Measurements from ENCODE around the gene SAT1.

The SAT1 gene

DNA sequence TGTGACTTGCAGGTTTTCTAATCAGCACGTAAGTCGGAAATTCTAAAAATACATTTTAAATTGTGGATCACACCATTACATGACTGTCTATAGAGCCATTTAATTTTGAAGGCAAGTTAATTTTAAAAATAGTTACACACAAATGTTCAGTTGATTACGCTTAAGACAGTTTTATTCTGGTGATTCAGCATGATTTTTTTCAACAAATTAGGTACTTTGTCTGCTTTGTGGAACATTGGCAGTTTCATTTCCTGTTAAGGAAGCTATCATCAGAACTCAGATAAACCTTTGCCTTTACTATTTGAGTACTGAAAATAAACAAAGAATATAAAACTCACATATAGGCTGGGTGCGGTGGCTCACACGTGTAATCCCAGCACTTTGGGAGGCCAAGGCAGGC is 19.5 kb downstream of the SAT1 start:
- in situ Hi-C loops (cut with MboI; ENCODE audit: low pct_unique_long_range_greater_than_20kb, low sequenced_read_pairs) = loop anchor here (25.0 kb wide), 1 partner anchor 90 kb away; no protein-coding TSS in a partner anchor
- no peak for DNase-seq

- DNase-seq = no peak
- in situ Hi-C loops (cut with MboI; ENCODE audit: low pct_unique_long_range_greater_than_20kb, low sequenced_read_pairs) = loop anchor here (25.0 kb wide), 1 partner anchor 92 kb away; no protein-coding TSS in a partner anchor
Observed at GRCh38 chrX:23803931-23804381, 21.0 kb downstream of the SAT1 start.

DNA sequence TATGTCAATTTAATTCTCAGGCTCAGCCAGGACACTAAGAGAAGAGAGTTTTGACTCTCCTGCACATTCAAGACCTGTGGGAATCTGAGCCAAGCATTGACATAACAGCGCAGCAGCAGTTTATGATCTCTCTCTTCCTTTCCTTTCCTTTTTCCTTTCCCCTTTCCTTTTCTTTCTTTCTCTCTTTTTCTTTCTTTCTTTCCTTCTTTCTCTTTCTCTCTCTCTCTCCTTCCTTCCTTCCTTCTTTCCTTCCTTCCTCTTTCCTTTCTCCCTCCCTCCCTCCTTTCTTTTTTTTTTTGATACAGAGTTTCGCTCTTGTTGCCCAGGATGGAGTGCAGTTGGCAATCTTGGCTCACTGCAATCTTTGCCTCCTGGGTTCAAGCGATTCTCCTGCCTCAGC is 21.6 kb downstream of the SAT1 start:
- in situ Hi-C loops (cut with MboI; ENCODE audit: low pct_unique_long_range_greater_than_20kb, low sequenced_read_pairs) = loop anchor here (25.0 kb wide), 1 partner anchor 92 kb away; no protein-coding TSS in a partner anchor

DNA sequence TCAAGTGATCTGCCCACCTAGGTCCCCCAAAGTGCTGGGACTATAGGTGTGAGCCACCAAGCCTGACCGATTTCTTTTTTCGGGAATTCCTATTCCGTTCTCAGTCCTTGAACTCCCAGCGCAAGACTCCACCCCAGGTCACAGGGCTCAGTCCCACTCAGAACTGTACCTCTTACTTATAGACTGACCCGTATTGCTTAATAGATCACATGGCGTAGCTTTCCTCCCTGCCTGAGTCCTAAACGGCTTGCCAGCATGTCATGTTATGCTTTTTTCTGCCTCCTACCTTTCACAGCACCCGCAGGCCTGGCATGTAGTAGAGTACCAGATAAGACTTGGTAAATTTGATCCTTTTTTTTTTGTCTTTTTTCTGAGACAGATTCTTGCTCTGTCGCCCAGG is 22.4 kb downstream of the SAT1 start:
- no peak for DNase-seq
- in situ Hi-C loops (cut with MboI; ENCODE audit: low pct_unique_long_range_greater_than_20kb, low sequenced_read_pairs) = loop anchor here (25.0 kb wide), 1 partner anchor 93 kb away; no protein-coding TSS in a partner anchor

More for the DNA sequence above, 21.6 kb downstream of the SAT1 start:
- no peak for DNase-seq

GRCh38 chrX:23810279-23810678 is 27.3 kb downstream of the SAT1 start:
- in situ Hi-C loops (cut with MboI; ENCODE audit: low pct_unique_long_range_greater_than_20kb, low sequenced_read_pairs) = loop anchor here (25.0 kb wide), 1 partner anchor 98 kb away; no protein-coding TSS in a partner anchor
- no peak for DNase-seq

DNA sequence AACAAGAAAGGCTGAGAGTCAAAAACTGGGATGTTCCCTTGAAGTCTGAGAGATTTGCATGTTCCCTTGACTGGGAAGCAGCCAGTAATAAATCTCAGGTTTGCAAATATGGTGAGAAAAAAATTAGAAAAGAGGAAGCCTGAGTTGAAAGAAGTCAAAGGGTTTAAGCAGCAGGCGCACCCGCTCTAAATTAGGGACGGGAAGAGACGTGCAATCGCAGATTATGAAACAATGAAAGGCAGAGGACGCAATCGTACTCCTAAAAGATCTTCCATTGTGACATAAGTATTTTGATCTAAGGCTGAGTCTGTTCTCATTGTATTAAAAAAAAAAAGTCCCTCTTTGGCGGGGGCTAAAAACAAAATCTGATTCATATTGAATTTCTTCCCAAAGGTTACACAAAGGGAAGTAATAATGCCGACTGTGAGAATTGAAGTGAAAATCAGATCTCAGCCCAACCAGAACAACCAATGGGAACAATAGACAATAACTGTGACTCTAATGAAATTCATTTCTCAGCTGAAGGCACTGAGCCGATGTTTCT is 28.2 kb downstream of the SAT1 start:
- DNase-seq = peak; percentile 70
- in situ Hi-C loops (cut with MboI; ENCODE audit: low pct_unique_long_range_greater_than_20kb, low sequenced_read_pairs) = loop anchor here (25.0 kb wide), 1 partner anchor 99 kb away; no protein-coding TSS in a partner anchor

DNA sequence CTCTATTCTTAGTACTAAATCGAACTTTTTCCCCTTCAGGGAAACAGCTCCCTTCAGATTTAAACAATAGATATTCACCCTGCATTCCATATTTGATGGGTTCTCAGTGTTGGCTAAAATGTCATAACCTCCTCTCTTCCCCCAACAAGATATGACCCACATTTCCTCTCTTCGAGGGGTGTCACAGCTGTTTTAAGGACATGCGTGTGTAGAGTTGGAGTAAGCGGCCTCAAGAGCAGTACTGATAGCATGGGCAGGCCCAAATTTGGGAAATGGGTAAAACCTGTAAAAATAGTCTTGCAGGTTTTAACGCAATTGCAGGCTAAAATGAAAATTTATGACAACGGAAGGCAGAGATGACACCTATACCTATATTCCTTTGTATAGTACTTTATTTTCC is 28.7 kb downstream of the SAT1 start:
- DNase-seq = no peak
- in situ Hi-C loops (cut with MboI; ENCODE audit: low pct_unique_long_range_greater_than_20kb, low sequenced_read_pairs) = loop anchor here (25.0 kb wide), 1 partner anchor 99 kb away; no protein-coding TSS in a partner anchor

GRCh38 chrX:23813808-23814207 is 30.8 kb downstream of the SAT1 start:
- in situ Hi-C loops (cut with MboI; ENCODE audit: low pct_unique_long_range_greater_than_20kb, low sequenced_read_pairs) = loop anchor here (25.0 kb wide), 1 partner anchor 102 kb away; no protein-coding TSS in a partner anchor
- no peak for DNase-seq

GRCh38 chrX:23815376-23815775 is 32.4 kb downstream of the SAT1 start:
- DNase-seq = no peak
- in situ Hi-C loops (cut with MboI; ENCODE audit: low pct_unique_long_range_greater_than_20kb, low sequenced_read_pairs) = loop anchor here (25.0 kb wide), 1 partner anchor 103 kb away; no protein-coding TSS in a partner anchor

DNA sequence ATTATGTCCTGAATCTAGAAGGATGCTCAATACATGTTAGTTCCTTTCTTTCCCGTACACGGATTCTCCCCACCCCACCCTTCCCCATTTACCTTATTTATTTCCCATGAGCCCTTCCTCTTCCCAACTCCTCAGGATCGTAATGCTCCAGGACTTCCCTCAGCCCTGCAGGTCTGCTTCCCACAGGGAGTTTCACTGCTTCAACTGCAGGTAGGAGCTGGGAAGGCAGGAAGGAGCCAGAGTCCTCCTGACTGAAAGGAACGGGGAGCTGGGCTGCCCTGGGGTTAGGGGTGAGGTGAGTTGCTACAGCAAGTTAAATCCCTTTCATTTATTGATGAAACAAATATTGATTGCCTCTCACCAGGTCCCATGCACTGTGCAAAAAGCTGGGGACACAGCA is 33.2 kb downstream of the SAT1 start:
- no peak for DNase-seq
- in situ Hi-C loops (cut with MboI; ENCODE audit: low pct_unique_long_range_greater_than_20kb, low sequenced_read_pairs) = loop anchor here (25.0 kb wide), 1 partner anchor 104 kb away; no protein-coding TSS in a partner anchor

DNA sequence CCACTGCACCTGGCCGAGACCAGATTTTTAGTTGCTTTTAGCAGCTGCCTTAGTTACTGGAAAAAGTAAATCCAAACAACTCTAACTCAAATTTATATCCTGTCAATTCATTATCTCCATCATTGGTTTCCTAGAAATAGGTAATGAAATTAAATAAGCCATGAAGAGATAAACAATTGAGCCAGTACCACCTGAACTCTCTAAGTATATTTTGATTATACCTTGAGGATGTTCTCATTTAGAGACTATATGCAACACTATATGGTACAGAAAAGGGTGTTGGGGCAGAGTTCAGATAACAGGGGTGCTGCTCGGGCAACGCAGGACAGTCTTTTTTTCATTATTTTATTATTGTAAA is 35.0 kb downstream of the SAT1 start:
- DNase-seq = no peak
- in situ Hi-C loops (cut with MboI; ENCODE audit: low pct_unique_long_range_greater_than_20kb, low sequenced_read_pairs) = loop anchor here (25.0 kb wide), 1 partner anchor 106 kb away; no protein-coding TSS in a partner anchor

DNA sequence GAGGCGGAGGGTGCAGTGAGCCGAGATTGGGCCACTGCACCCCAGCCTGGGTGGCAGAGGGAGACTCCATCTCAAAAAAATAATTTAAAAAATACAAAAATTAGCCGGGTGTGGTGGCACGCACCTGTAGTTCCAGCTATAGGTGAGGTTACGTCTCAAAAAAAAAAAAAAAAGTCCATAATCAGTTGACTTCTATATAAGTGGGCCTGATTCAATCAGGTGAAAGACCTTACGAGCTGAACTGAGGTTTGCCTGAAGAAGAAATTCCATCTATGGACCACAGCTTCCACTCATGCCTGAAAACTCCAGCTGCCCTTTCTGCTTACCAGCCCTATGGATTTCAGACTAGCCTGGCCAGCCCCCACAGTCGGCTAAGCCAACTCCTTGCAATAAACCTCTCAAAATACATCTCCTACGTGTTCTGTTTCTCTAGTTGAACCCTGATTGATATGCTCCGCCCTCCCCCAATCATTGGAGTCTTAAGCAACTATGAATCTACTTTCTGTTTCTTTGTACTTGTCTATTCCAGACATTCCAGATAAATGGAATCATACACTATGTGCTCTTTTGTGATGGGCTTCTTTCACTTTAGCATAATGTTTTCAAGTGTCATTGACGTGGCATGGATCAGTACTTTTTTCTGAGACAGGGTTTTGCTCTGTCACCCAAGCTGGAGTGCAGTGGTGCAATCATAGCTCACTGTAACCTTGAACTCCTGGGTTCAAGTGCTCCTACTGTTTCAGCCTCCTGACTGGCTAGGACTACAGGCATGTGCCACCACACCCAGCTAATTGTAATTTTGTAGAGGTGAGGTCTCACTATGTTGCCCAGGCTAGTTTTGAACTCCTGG is 36.6 kb downstream of the SAT1 start:
- in situ Hi-C loops (cut with MboI; ENCODE audit: low pct_unique_long_range_greater_than_20kb, low sequenced_read_pairs) = loop anchor here (25.0 kb wide), 1 partner anchor 107 kb away; no protein-coding TSS in a partner anchor
- no peak for DNase-seq

DNA sequence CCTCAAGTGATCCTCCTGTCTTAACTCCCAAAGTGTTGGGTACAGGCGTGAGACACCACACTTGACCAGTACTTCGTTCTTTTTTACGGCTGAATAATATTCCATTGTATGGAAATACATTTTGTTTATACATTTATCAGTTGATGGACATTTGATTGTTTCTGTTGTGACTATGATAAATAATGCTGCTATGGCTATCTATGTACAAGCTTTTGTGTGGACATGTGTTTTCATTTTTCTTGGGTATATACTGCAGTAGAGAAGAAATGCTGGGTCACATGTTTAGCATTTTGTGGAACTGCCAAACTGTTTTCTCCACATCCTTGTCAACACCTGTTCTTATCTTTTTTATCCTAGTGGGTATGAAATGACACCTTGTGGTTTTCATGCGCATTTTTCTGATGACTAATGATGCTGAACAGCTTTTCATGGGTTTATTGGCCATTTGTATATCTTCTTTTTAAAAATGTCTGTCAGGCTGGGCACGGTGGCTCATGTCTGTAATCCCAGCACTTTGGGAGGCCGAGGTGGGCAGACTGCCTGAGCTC is 37.3 kb downstream of the SAT1 start:
- in situ Hi-C loops (cut with MboI; ENCODE audit: low pct_unique_long_range_greater_than_20kb, low sequenced_read_pairs) = loop anchor here (25.0 kb wide), 1 partner anchor 108 kb away; no protein-coding TSS in a partner anchor
- DNase-seq = no peak

DNA sequence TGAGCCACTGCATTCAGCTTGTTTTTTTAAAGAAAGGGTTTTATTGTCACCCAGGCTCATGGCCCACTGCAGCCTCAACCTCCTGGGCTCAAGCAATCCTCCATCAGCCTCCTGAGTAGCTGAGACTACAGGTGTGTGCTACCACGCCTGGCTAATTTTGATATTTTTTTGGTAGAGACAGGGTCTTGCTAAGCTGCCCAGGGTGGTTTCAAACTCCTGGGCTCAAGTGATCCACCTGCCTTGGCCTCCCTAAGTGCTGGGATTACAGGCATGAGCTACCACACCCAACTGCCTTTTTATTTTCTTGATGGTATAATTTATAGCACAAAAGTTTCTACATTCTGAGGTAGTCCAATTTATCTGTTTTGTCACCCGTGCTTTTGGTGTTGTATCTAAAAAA is 38.9 kb downstream of the SAT1 start:
- no peak for DNase-seq
- in situ Hi-C loops (cut with MboI; ENCODE audit: low pct_unique_long_range_greater_than_20kb, low sequenced_read_pairs) = loop anchor here (25.0 kb wide), 1 partner anchor 110 kb away; no protein-coding TSS in a partner anchor

DNA sequence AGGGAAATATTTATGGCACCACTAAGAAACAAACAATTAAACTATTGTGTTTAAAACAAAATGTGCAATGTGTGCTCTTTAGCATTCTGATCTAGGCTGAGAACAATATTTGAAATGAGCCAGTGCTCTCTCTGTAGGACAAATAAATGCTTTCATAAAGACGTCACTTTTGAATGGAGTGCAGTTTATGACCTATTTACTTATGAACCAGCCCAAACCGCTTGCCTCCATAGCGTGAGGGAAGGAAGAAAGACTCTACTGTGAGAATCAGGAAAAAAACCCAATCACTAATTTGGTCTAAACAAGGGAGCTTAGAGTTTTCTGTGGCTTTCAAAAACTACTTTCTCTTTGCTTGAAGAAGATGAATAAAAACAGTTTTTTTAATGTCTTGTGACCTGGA is 39.4 kb downstream of the SAT1 start:
- DNase-seq = no peak
- in situ Hi-C loops (cut with MboI; ENCODE audit: low pct_unique_long_range_greater_than_20kb, low sequenced_read_pairs) = loop anchor here (25.0 kb wide), 1 partner anchor 110 kb away; no protein-coding TSS in a partner anchor

DNA sequence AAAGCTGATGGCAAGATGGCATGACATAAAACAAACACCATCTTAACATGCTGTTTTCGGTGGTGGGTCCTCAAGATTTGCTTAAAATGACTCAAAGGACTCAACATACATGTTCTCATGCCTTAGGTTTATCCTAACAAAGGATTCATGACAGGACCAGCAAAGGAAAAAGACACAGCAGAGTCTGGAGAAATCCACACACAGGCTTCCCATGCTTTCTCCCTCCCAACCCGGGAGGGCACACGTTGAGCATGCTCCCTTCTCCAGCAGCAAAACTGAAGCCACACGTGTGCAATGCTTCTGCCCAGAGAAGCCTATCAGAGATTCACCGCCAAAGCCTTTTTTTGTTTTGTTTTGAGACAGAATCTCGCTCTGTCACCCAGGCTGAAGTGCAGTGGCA is 39.9 kb downstream of the SAT1 start:
- in situ Hi-C loops (cut with MboI; ENCODE audit: low pct_unique_long_range_greater_than_20kb, low sequenced_read_pairs) = loop anchor here (25.0 kb wide), 1 partner anchor 111 kb away; no protein-coding TSS in a partner anchor
- DNase-seq = no peak

DNA sequence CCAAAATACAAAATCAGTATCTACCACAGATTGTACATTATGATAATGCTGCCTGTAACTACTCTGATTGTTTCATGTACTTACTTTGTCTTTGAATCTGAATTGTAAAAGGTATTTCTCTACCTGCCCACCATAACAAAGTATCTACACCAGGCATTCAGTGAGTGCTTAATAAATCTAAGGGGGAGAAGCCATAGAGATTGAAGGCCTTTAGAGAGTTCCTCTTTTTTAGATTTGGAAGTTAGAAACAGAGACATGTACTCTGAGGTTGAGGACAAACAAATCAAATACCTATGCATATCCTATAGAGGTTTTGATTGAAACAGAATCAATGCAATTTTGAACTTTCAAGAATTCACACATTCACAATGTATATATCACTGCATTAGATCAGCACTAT is 42.7 kb downstream of the SAT1 start:
- peak; percentile 31 for DNase-seq
- in situ Hi-C loops (cut with MboI; ENCODE audit: low pct_unique_long_range_greater_than_20kb, low sequenced_read_pairs) = no loop called here

DNA sequence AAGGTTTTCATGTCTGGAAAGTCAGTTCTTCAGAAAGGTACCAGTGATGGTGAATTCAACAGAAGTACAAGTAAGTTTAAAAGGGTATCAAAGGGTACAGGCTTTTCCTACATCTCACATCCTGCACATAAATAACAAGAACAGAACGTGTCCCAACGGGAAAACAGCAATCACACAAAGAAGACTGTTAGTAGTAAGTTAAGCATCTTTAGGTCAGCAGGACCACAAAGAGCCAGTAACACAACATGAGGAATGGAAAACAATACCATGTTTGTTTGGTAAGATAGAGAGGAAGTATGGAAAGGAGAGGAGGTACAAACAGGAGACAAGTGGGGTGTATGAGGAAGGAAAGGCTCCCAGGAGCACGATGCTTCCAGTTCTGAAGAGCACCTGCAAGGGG is 43.2 kb downstream of the SAT1 start:
- no peak for DNase-seq
- in situ Hi-C loops (cut with MboI; ENCODE audit: low pct_unique_long_range_greater_than_20kb, low sequenced_read_pairs) = no loop called here

DNA sequence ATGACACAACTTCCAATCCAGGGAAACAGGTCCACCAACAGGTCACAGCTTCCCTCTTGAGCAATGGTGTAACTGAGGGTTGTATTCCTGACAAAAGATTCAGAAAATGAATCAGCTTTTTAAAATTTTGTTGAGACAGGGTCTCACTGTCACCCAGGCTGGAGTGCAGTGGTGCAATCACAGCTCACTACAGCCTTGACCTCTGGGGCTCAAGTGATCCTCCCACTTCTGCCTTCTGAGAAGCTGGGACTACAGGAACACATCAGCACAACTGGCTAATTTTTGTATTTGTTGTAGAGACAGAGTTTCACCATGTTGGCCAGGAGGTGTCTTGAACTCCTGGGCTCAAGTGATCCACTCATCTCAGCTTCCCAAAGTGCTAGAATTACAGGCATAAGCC is 43.7 kb downstream of the SAT1 start:
- DNase-seq = no peak

More for the DNA sequence above, 43.7 kb downstream of the SAT1 start:
- in situ Hi-C loops (cut with MboI; ENCODE audit: low pct_unique_long_range_greater_than_20kb, low sequenced_read_pairs) = no loop called here
